GF-D8 (cell line): Measurements from ENCODE around the gene COL25A1.
"Not testable (repeated sequence)": the region's sequence is repeated elsewhere in the genome, so short reads cannot be mapped to it uniquely, and the experiment has no call there.

ENCODE experiments used
- DNase-seq: peaks from one replicate; lab custom pipeline; 2025; lab: John Stamatoyannopoulos, UW

COL25A1 gene

DNA sequence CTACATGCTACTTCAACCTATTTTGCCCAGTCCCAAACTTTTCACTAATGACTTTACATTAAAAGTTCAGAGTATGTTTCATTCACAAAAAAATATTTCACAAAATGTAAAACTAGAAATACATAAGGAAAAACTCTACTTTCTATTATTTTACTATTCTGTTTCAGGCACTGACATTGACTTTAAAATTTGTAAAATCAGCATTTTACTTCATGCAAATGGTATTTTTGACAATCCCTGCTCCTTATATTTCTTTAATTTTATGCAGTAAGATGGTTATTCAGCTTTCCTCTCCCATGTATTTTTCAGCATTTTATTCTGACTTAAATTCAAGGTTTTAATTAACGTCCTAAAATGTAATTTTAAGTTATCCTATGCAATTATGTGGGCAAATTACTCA lies 178.5 kb downstream of the COL25A1 start:
- DNase-seq, result no peak

DNA sequence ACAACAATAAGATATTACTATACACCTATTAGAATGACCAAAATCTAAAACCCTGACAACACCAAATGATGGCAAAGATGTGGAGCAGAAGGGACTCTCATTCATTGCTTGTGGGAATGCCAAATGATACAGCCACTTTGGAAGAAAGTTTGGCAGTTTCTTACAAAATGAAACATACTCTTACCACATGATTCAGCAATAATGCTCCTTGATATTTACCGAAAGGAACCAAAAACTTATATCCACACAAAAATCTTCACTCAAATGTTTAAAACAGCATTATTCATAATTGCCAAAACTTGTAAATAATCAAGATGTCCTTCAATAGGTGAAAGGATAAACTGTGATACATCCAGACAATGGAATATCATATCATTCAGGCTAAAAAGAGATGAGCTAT lies 180.9 kb downstream of the COL25A1 start:
- no peak for DNase-seq

DNA sequence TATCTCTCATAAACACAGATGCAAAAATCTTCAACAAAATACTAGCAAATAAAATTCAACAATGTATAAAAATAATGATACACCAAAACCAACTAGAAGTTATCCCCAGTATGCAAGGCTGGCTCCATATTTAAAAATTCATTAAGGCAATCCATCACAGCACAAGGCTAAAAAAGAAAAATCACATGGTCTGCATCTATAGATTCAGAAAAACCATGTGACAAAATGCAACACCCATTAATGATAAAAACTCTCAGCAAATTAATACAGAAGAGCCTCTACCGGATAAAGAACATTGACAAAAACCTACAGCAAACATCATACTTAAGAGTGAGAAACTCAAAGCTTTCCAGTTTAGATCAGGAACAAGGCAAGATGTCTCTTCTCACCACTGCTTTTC lies 182.6 kb downstream of the COL25A1 start:
- no peak for DNase-seq

DNA sequence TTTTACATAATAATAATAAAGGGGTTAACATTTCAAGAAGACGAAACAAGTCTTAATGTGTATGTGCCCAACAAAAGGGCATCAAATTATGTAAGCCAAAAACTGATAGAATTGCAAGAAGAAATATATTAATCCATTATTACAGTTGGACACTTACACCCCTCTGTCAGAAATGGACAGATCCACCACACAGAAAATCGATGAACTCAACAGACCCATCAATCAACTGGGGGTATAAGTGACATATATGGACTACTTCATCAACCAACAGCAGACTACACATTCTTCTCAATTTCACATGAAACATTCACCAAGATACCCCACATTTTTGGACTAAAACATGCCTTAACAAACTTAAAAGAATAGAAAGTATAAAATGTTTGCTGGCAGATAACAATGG lies 183.8 kb downstream of the COL25A1 start:
- DNase-seq, result no peak

DNA sequence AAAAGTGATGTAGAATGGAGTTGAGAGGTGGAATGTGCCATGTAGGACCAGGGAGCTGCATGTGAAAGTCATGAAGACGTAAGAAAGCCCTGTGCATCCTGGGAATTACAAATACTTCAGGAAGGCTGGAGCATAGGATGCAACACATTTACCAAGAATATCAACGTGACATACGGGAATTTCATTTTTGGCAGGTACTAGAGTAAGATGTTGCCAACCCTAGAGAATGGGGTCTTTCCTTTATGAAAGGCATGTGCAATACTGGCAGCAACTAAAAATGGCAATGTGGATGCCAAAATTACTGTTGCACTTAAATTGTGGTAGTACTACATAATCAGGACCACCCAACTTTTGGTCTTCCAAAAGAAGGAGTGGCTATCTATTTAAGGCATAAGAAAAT lies 188.0 kb downstream of the COL25A1 start:
- DNase-seq, result no peak

DNA sequence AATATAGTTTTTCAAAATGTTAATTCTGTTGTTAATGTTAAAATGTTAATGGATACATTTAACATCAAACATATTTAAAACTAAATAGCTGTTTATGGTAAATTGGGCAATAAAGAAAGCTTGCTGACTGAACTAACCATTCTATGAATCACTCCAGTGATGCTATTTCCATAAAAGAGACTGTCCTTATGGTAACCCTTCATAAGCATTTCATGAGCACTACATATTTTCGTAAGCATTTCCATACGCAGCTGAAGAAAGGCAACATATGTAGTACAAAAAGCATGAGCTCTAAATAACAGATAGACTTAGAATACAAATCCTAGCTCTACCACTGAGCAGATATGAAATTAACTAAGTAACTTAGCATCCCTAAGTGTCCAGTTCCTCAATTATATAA lies 188.9 kb downstream of the COL25A1 start:
- DNase-seq, result no peak

DNA sequence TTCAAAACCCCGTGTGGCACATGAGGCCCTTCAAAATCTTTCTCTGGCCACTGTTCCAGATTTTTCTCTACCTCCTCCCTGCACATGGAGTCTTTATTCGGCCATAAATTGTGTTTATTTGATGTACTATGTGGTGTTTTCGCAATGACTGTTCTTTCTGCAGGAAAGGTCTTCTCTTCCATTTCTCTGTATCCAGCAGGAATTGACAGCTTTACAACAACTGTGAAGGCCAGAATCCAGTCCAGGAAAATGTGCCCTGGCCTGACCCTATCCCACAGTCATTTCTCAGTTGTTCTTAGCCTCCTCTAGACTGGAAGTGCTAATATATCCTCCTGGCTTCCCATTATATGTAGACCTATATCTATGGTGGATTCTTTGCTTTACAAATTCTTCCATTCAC lies 191.4 kb downstream of the COL25A1 start:
- DNase-seq, result no peak

DNA sequence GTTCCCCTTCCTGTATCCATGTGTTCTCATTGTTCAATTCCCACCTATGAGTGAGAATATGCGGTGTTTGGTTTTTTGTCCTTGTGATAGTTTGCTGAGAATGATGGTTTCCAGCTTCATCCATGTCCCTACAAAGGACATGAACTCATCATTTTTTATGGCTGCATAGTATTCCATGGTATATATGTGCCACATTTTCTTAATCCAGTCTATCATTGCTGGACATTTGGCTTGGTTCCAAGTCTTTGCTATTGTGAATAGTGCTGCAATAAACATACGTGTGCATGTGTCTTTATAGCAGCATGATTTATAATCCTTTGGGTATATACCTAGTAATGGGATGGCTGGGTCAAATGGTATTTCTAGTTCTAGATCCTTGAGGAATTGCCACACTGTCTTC lies 194.2 kb downstream of the COL25A1 start:
- DNase-seq, result not testable (repeated sequence)

DNA sequence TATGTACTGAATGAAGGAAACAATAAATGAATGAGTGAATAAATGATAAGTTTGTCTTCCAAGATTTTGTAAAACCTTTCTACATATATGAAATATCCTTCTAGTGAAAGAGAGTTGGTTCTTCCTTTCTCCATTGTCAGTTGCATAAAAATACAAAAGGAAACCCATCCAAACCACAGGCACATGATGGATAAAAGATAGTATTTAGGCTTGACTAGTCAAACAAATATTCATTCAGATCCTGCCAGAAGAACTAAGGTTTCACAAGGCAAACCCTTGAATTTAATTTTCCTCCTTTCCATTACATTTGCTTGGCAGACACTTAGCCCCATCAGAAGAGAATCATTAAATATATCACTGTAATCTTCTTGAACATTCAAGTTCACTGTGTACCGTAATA lies 208.4 kb downstream of the COL25A1 start:
- DNase-seq, result no peak

DNA sequence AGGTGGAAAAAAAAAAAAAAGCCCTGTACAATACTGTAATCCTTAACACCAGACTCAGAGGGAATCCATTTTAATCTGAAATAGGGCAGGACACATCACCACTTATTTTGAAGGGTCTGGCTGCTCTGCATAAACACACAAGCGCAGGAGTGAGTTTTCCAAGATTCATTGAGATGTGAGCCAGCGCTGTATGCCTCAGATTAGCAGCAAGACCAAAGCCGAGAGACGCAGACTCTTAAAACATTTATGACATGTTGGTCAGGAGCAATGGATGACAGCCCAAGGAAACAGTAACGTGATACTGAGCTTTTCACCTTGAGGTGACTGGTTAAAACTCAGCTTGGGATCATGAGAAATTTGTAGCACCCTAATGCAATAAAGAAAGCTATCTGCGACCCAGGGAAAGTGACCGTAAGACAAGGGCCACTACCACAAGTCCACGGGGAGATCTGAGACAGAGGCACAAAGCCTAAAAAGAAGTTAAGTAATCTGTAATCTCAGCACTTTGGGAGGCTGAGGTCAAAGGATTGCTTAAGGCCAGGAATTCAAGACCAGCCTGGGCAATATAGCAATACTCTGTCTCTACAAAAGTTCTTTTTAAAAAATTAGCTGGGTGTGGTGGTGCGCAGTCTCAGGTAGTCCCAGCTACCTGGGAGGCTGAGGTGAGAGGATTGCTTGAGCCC lies 210.6 kb downstream of the COL25A1 start:
- no peak for DNase-seq

DNA sequence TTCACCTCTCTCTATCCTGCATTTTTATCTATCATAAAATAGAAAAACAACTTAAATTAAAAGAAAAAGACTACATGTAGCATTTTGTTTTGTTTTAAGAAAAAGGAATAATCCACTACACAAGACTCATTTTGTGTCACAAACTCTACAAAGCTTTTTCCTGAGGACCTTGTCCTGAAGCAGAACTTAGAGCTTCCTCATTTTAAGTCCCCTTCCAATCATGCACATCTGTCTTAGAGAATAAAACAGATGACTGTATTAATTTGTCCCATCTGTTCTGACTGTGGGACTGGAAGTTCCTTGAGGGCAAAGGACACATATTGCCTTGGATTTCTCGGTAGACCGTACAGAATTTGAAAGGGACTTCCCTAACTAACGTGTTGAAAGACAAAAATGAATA lies 218.5 kb downstream of the COL25A1 start:
- DNase-seq, result no peak

DNA sequence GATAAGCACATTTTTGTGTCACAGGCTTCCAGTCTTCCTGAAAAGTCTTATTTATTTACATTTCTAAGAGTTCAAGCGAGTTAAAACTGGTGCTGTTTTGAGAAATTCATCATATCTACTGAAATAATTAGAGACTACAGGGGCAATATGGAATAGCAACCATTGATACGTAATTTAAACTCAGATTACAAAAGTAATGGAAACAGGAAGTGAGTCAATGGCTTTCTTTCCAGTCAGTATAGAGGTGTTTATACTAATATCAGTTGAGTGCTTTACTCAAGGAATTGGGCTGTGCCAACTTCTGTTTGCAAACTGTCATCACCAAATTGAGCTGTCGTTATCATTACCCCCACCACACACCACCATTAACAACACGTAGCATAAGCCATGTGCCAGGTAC lies 222.7 kb downstream of the COL25A1 start:
- no peak for DNase-seq

DNA sequence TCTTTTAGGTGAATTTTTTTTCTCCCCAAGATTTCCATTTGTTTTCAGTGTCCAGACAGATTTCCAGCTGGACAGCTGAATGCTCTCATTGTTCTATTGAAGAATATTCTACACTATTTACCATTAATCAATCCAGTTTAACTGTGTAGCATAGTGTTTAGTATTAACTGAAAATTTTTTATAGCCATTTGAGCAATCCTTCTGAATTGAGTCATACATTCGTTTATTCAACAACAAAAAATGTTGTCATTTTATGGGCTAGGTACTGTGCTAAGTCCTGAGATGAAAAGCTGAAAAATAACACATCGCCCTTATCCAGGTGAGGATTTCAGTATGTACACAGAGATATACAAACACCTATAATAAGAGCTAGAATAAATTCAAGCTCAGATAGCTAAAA lies 223.3 kb downstream of the COL25A1 start:
- no peak for DNase-seq

DNA sequence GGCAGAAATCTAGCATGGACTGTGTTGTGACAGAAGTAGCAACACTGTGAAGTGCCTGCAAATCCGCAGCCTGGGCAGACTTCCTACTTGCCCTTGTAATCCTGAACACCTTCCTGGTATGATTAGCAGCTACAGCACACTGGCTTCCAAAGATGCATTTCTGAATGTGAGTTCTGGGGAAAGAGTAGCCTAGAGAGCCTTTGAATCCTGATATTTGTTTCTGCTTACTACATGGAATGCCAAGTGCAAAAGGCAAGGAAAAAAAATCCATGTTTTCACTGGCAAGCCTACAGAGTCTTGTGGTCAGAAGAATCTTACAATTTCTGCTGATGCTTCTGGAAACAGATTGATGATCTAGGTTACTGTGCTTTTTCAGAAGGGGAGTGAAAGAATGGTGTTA lies 223.7 kb downstream of the COL25A1 start:
- no peak for DNase-seq

DNA sequence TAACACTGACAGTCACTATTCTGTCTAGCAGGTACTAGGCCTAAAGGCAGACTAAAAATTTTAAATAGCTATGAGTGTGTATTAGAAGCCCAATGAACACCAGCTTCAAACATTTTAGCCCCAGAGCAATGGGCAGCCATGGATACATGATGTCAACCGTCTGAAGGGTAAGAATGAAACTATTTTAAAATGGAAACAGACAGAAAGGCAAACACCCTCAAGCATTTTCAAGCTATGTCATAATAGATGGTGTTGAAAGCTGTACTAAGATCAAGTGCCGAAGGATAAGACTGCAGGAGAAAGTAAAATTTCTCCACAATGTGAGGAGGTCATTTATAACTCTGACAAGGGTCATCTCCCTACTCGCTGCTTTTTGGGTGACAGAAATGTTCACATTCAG lies 225.0 kb downstream of the COL25A1 start:
- DNase-seq, result no peak

DNA sequence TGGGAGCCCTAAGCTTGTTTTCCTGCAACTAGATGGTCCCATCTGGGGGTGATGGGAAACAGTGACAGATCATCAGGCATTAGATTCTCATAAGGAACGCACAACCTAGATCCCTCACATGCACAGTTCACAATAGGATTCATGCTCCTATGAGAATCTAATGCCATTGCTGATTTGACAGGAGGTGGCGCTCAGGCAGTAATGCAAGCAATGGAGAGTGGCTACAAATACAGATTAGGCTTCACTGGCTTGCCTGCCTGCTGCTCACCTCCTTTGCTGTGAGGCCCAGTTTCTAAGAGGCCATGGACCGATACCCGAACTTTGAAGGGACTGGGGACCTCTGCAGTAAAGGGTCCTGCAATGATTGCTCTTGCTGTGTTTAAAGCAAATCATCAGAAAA lies 225.7 kb downstream of the COL25A1 start:
- DNase-seq, result not testable (repeated sequence)

DNA sequence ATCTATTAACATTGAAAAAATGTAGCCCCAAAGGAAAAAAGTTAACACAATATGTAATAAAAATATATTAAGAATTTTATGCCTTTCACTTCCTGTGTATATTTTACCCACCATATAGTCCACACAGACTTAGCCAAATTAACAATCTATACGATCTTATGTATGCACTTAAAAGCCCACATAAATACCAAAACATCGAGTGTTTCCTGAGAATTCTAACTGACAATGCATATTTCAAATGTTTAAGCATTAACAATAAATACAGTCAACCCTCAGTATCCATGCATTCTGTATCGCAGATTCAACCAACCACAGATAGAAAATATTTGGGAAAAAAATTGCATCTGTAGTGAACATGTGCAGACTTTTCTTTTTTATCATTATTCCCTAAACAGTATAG lies 226.8 kb downstream of the COL25A1 start:
- no peak for DNase-seq

DNA sequence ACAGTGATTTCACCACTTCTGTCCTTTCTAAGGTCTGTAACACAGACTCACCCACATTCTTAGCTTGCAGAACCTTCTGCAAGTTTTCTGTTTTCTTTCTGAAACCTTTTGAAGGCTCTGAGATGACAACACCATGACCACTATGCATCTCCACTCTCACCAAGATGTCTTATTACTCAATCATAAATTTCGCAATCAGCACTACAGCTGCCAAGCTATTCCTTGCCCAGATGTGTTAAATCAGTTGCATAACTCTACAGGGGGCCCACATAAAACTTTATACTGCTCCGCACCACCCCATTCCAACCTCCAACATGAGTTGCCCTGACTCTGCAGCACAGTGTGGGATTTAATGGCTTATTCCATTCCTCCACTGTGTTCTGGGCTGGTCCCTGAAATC lies 229.9 kb downstream of the COL25A1 start:
- no peak for DNase-seq

DNA sequence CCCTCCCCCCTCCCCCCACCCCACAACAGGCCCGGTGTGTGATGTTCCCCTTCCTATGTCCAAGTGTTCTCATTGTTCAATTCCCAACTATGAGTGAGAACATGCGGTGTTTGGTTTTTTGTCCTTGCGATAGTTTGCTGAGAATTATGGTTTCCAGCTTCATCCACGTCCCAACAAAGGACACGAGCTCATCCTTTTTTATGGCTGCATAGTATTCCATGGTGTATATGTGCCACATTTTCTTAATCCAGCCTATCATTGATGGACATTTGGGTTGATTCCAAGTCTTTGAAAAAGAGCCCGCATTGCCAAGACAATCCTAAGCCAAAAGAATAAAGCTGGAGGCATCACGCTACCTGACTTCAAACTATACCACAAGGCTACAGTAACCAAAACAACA lies 231.8 kb downstream of the COL25A1 start:
- DNase-seq, result not testable (repeated sequence)

DNA sequence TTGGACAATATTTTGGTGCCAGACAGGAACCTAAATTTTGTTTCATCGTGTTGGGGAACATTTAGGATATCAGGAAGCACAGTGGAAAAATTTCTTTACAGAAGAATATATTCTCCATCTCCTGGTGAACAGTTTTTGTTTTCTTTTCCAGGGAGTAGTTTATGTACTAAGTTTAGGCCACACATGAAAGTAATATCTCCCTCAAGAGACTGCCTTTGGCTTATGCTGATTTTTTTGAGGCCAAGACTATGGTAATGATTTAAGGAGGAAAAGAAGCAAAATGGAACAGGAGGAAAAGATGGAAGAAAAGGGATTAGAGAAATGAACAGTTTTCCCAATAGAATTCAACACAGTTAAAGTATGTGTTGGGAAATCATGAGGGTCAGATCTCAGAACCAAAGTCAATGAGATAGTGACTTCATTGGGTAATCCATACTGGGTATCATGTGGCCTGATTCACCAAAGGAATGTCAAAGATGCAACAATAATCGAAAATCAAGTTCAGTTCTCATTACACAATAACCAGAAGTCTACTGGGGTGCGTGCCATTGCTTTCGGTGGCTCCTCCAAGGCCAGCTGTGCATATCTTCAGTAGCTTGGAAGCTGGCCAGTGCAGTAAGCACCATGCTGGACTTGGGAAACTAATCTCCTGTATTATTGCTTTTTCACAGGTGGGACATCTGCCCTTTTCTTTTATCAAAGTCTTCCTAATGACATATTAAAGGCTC lies 234.8 kb downstream of the COL25A1 start:
- DNase-seq, result no peak

DNA sequence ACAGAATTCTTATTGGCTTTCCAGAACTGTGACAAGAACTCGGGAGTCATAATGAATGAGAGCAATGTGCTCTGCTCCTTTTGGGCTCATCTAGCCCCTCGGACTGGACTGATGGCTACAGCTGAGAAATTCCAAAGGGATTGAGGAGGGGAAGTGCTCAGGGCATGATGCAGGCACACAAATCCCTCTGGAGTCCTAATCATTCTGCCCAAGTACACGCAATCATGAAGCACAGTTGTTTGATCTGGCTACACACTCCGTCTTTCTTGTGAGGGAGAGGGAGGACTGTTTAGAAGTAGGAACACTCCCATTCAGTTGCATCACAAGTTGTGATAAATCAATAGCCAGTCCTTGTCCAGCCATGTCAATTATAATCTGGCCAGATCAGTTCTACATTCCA lies 237.5 kb downstream of the COL25A1 start:
- DNase-seq, result no peak

DNA sequence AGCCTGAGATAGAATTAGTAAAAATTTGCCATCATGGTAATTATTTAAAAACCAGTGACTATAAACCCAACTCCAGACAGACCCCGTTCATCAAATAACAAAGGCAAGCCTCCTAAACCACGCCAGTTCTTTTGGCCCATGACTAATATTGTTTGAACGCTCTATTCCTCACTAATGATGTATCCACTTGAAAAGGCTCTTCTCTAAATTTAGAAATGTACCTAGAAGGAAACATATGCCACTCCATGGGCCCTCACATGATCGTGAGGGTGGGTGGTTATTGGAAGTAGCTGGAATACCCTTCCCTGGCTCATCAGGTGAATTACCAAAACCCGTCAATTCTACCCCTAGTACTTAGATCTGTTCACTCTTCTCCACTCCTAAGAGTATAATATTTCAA lies 249.2 kb downstream of the COL25A1 start:
- DNase-seq, result no peak

DNA sequence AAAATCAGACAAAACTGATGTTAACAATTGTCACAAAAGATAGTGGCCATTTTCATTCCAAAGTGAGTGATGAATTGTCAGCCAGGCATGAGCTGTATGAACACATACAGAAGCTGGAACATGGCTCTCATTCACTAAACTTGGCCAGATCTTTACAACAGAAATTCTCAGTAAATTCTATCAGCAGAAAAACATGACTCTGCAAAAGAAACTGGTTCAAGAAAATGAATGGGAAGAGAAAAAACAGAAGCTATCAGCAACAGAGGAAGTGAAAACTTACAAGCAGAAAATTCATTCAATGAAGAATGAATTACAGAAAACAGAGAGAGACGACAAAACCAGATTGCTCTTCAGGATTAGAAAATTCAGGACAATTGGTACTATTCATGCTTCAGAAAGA lies 249.6 kb downstream of the COL25A1 start:
- DNase-seq, result no peak

DNA sequence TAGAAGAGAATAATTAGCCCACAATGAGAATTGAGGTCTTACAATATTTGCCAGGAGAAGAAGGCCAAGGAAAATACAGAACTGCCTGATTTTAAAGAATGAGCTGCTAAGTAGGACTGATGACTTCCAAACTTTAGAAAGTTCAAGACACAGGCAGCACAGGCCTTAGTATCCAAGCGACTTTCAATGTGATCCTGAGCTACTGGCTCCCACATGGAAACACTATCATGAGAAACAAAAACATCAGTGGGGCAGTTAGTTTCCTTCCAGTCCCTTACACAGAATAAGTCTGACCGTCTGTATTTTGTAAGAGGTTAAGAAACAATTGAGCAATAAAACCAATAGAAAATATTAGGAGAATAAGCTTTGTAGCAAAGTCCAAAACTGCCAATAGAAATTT lies 251.4 kb downstream of the COL25A1 start:
- DNase-seq, result no peak
